B cell (primary cell): ENCODE results near the gene TSNAX. TPM values are rescaled to one million over a fixed set of nuclear protein-coding genes. Genes with fewer than 3 reads are reported as not detected.

Experiments
- ATAC-seq: fragments of 200-7000 bp; cut with Tn5 transposase; one replicate; pipeline ENCODE4 v1.10.0; 2021; ENCODE audit warnings: low read depth, mild to moderate bottlenecking, moderate number of reproducible peaks, moderate library complexity
- CTCF ChIA-PET: fragments of 350-600 bp; sonication (Branson Sonifier 250); formaldehyde crosslinking; loops from one replicate; lab custom pipeline; 2021; ENCODE audit warnings: antibody characterized with exemption, inconsistent platforms; lab: Charles Lee
- POLR2A ChIA-PET: fragments of 350-600 bp; sonication (Branson Sonifier 250); formaldehyde crosslinking; loops from one replicate; lab custom pipeline; 2021; ENCODE audit warnings: antibody characterized with exemption; lab: Charles Lee
- DNase-seq: peaks from one replicate; pipeline ENCODE4 v3.0.0; 2013
- H2AFZ ChIP-seq: 2 replicates; pipeline ENCODE4 v1.6.1; 2012; ENCODE audit warnings: mild to moderate bottlenecking, low read depth, low read length; ENCODE audit not compliant: insufficient read depth, poor library complexity, severe bottlenecking
- H3K27ac ChIP-seq, 2 donors: 1 replicate in 1 of 2; 2 replicates in 1 of 2; pipeline ENCODE4 v1.5.1; 2012 to 2013; ENCODE audit warnings: low read length in 2 of 2, mild to moderate bottlenecking in 2 of 2, moderate library complexity in 1 of 2
- H3K27me3 ChIP-seq, 4 experiments: fragments of 200-600 bp in 1 of 4; sonication (generic) in 1 of 4; replicated peaks in 1 of 4; 1 replicate in 2 of 4; 2 replicates in 2 of 4; pipeline versions ENCODE4 v1.6.1 to v1.7.0; 2013 to 2016; ENCODE audit warnings: low read length in 3 of 4, mild to moderate bottlenecking in 2 of 4, mixed read lengths in 1 of 4, moderate library complexity in 1 of 4; ENCODE audit not compliant: insufficient read depth in 4 of 4, control insufficient read depth in 3 of 4; ENCODE audit errors: control extremely low read depth in 1 of 4
- H3K36me3 ChIP-seq, 2 experiments: replicated peaks in 1 of 2; 1 replicate in 1 of 2; 2 replicates in 1 of 2; pipeline versions ENCODE4 v1.6.1 to v1.7.1; 2013; ENCODE audit warnings: low read length in 1 of 2; ENCODE audit not compliant: insufficient read depth in 2 of 2, control insufficient read depth in 1 of 2; ENCODE audit errors: control extremely low read depth in 1 of 2, extremely low read depth in 1 of 2
- H3K4me1 ChIP-seq, 2 donors: fragments of 200-600 bp in 1 of 2; sonication (generic) in 1 of 2; 1 replicate in 1 of 2; 2 replicates in 1 of 2; pipeline versions ENCODE4 v1.5.1 to v1.6.1; 2013 to 2017; ENCODE audit warnings: low read length in 2 of 2; ENCODE audit not compliant: control insufficient read depth in 2 of 2, insufficient read depth in 2 of 2
- H3K4me2 ChIP-seq: replicated peaks from 2 replicates; pipeline ENCODE3; 2012; ENCODE audit warnings: mild to moderate bottlenecking, low read depth, low read length; ENCODE audit not compliant: poor library complexity, severe bottlenecking
- H3K4me3 ChIP-seq, 5 experiments: fragments of 200-600 bp in 1 of 5; sonication (generic) in 1 of 5; 1 replicate in 3 of 5; 2 replicates in 2 of 5; pipeline versions ENCODE4 v1.5.1 to v1.7.0; 2011 to 2016; ENCODE audit warnings: low read length in 4 of 5, mild to moderate bottlenecking in 4 of 5, low read depth in 2 of 5, control low read depth in 1 of 5, moderate library complexity in 1 of 5; ENCODE audit not compliant: insufficient read depth in 1 of 5; ENCODE audit errors: control extremely low read depth in 1 of 5, extremely low read depth in 1 of 5
- H3K79me2 ChIP-seq: fragments of 200-600 bp; sonication (generic); one replicate; pipeline ENCODE4 v1.6.0; 2016; ENCODE audit warnings: low read length; ENCODE audit not compliant: control insufficient read depth, insufficient read depth
- H3K9ac ChIP-seq: fragments of 200-600 bp; sonication (generic); 2 replicates; pipeline ENCODE4 v1.6.1; 2017; ENCODE audit warnings: mild to moderate bottlenecking, low read length, moderate library complexity
- H3K9me3 ChIP-seq, 3 donors: one replicate each; pipeline versions ENCODE4 v1.6.1 to v1.7.1; 2013; ENCODE audit warnings: low read length in 2 of 3; ENCODE audit not compliant: control insufficient read depth in 2 of 3, insufficient read depth in 1 of 3; ENCODE audit errors: control extremely low read depth in 1 of 3
- H4K20me1 ChIP-seq: 2 replicates; pipeline ENCODE4 v1.6.0; 2012; ENCODE audit warnings: mild to moderate bottlenecking, low read length; ENCODE audit not compliant: insufficient read depth, control insufficient read depth, poor library complexity, severe bottlenecking
- H3K27ac Mint-ChIP-seq: one replicate; pipeline ENCODE4 v1.8.0; 2021; ENCODE audit warnings: mixed read lengths
- H3K27me3 Mint-ChIP-seq: one replicate; pipeline ENCODE4 v1.8.0; 2021; ENCODE audit warnings: mixed read lengths
- H3K4me1 Mint-ChIP-seq: one replicate; pipeline ENCODE4 v1.8.0; 2021; ENCODE audit warnings: mixed read lengths
- H3K4me3 Mint-ChIP-seq: one replicate; pipeline ENCODE4 v1.8.0; 2021; ENCODE audit warnings: mixed read lengths
- H3K9me3 Mint-ChIP-seq: one replicate; pipeline ENCODE4 v1.8.0; 2022; ENCODE audit warnings: mixed read lengths; ENCODE audit not compliant: insufficient read depth
- EZH2 ChIP-seq: IDR thresholded peaks from 2 replicates; pipeline ENCODE4 v1.6.1; 2012; ENCODE audit warnings: borderline replicate concordance, low read depth, mild to moderate bottlenecking, moderate library complexity, low read length; ENCODE audit not compliant: insufficient read depth, poor library complexity, severe bottlenecking
- WGBS: methylation state at CpG from one replicate; pipeline ENCODE4 v1.1.5; 2013; ENCODE audit warnings: missing lambda C conversion rate; ENCODE audit not compliant: insufficient coverage; 5-methylcytosine and 5-hydroxymethylcytosine counted together
- intact Hi-C: fragments of 100-400 bp; cut with micrococcal nuclease; formaldehyde crosslinking; loops from one replicate; pipeline ENCODE4 v1.10.0; 2022
- polyA plus RNA-seq: library from polyadenylated mRNA; depleted of rRNA; stranded (reverse); fragments of >200 nt; gene quantifications from 2 replicates; pipeline ENCODE4 v1.2.3, GENCODE V29; 2012
- total RNA-seq, 2 donors: library from RNA; stranded (reverse); fragments of 120-200 nt in 1 of 2; gene quantifications; 1 replicate in 1 of 2; 2 replicates in 1 of 2; pipeline versions ENCODE4 v1.2.3 to v1.2.4, GENCODE V29; 2013 to 2022
- TF ChIP-seq, protein P1 (sequence below): fragments of 200-600 bp; IDR thresholded peaks from one replicate; pipeline ENCODE4 v1.8.0; 2022; ENCODE audit warnings: antibody characterized with exemption, mild to moderate bottlenecking

Gene TSNAX
- total and polyA plus RNA-seq, 2 donors (not counting 1 experiment from before 2014, with no cell fraction given) = 9.0 to 41.4 TPM

DNA sequence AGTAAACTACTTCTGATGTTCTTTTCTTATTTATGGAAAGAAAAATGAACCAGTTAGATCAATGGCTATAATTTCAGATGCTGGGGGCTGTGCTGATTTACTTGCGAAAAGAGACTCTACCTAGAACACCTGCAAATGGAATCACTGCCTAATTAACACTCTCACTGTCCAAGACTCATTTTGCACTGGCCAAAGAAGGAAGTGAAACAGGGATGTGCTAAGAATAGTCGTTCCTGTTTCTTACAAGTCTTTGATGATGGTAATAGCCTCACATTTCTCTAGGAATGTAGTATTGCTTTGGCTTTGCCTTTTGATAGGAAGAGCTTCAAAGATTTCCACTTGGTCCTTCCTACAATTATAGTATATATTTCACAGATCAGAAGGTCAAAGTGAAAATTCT lies 12.7 kb upstream of the TSNAX start:
- H3K4me3 Mint-ChIP-seq = peak overlapping the region; percentile 30
- no CpG with 5 or more reads among the region's 2 CpGs for WGBS
- Histone ChIP-seq H3K9me3 (no peaks in the 10 kb centered on the region), H3K4me2 (peak overlapping the region; percentile 55), H3K27me3 (no peaks in the 10 kb centered on the region), H3K9ac (no peak overlapping the region), H3K4me3 (peak overlapping the region in 1 of 5 experiments; percentile 18), H2AFZ (no peak overlapping the region), H4K20me1 (no peaks in the 10 kb centered on the region), H3K79me2 (no peaks in the 10 kb centered on the region), H3K4me1 (peaks cover 13 to 14% of the 10 kb centered on the region in 2 donors), H3K36me3 (no peaks in the 10 kb centered on the region), H3K27ac (no peak overlapping the region)
- peak; percentile 57 for DNase-seq
- ATAC-seq = peak; percentile 33
- intact Hi-C loops = no loop called here
- no peaks in the 10 kb centered on the region for H3K9me3 Mint-ChIP-seq
- TF ChIP-seq, protein P1, sequence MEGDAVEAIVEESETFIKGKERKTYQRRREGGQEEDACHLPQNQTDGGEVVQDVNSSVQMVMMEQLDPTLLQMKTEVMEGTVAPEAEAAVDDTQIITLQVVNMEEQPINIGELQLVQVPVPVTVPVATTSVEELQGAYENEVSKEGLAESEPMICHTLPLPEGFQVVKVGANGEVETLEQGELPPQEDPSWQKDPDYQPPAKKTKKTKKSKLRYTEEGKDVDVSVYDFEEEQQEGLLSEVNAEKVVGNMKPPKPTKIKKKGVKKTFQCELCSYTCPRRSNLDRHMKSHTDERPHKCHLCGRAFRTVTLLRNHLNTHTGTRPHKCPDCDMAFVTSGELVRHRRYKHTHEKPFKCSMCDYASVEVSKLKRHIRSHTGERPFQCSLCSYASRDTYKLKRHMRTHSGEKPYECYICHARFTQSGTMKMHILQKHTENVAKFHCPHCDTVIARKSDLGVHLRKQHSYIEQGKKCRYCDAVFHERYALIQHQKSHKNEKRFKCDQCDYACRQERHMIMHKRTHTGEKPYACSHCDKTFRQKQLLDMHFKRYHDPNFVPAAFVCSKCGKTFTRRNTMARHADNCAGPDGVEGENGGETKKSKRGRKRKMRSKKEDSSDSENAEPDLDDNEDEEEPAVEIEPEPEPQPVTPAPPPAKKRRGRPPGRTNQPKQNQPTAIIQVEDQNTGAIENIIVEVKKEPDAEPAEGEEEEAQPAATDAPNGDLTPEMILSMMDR = no peak
- TF ChIP-seq EZH2 = no peak
- no peak overlapping the region for H3K27ac Mint-ChIP-seq
- no peaks in the 10 kb centered on the region for H3K27me3 Mint-ChIP-seq
- ChIA-PET CTCF (no interaction called here), POLR2A (no interaction called here)
- peaks cover 19% of the 10 kb centered on the region for H3K4me1 Mint-ChIP-seq

DNA sequence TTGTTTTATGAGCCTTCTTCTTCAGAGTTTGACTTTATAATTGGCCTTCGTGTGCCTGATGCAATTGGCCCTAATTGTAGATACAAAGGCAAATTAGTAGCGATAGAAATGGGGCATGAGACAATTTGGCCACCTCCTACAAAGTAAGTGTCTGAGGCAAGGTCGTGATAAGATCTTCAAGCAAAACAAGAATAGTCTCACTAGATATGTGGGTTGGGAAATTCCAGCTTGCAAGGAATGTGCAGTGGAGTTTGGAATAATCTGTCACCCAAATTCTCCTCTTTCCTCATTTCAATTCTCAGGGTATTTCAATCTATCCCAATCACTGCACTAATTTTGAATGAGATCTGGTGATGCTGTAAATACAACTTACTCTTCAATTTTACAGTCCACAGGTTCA lies 11.4 kb upstream of the TSNAX start:
- Histone ChIP-seq H3K4me2 (no peak overlapping the region), H3K9me3 (no peaks in the 10 kb centered on the region), H3K9ac (no peak overlapping the region), H4K20me1 (no peaks in the 10 kb centered on the region), H3K27ac (no peak overlapping the region), H2AFZ (no peak overlapping the region), H3K36me3 (no peaks in the 10 kb centered on the region), H3K4me3 (no peak overlapping the region), H3K79me2 (no peaks in the 10 kb centered on the region), H3K27me3 (no peaks in the 10 kb centered on the region), H3K4me1 (peaks cover 13 to 14% of the 10 kb centered on the region in 2 donors)
- Mint-ChIP-seq H3K4me3 (no peak overlapping the region), H3K4me1 (peaks cover 19% of the 10 kb centered on the region), H3K27me3 (no peaks in the 10 kb centered on the region), H3K9me3 (no peaks in the 10 kb centered on the region), H3K27ac (no peak overlapping the region)
- intact Hi-C loops = no loop called here
- ChIA-PET POLR2A (no interaction called here), CTCF (no interaction called here)
- DNase-seq (no peak), ATAC-seq (no peak)
- TF ChIP-seq, protein P1 = no peak
- no peak for TF ChIP-seq EZH2
- 90% methylated on average over 2 of the region's 3 CpGs for WGBS
